Liver (tissue), 9 donors: ENCODE data around the gene SLC1A2. TPM values are rescaled to one million over a fixed set of nuclear protein-coding genes. Genes with fewer than 3 reads are reported as not detected.

Experiments used
- DNase-seq: peaks from one replicate; pipeline ENCODE4 v3.0.0-alpha.2; 2017; ENCODE audit warnings: low spot score
- H3K27ac ChIP-seq, 2 donors: one replicate each; pipeline ENCODE4 v1.7.0; 2013; ENCODE audit warnings: inconsistent platforms in 2 of 2, low read length in 2 of 2, control low read depth in 1 of 2, low read depth in 1 of 2, mild to moderate bottlenecking in 1 of 2
- H3K27me3 ChIP-seq, 4 donors: one replicate each; pipeline versions ENCODE4 v1.6.1 to v1.7.0; 2013; ENCODE audit warnings: low read length in 3 of 4, inconsistent platforms in 1 of 4, mild to moderate bottlenecking in 1 of 4, moderate library complexity in 1 of 4; ENCODE audit not compliant: control insufficient read depth in 4 of 4, insufficient read depth in 4 of 4
- H3K36me3 ChIP-seq, 4 donors: one replicate each; pipeline versions ENCODE4 v1.6.1 to v1.7.0; 2013; ENCODE audit warnings: low read length in 3 of 4, mild to moderate bottlenecking in 3 of 4, low read depth in 1 of 4, moderate library complexity in 1 of 4; ENCODE audit not compliant: control insufficient read depth in 4 of 4, insufficient read depth in 3 of 4
- H3K4me1 ChIP-seq, 4 donors: one replicate each; pipeline versions ENCODE4 v1.6.1 to v1.7.0; 2013; ENCODE audit warnings: low read length in 3 of 4, mild to moderate bottlenecking in 3 of 4, moderate library complexity in 1 of 4; ENCODE audit not compliant: control insufficient read depth in 4 of 4, insufficient read depth in 4 of 4
- H3K4me3 ChIP-seq, 3 donors: one replicate each; pipeline versions ENCODE4 v1.6.1 to v1.7.0; 2013; ENCODE audit warnings: low read length in 3 of 3, control low read depth in 1 of 3, low read depth in 1 of 3, mild to moderate bottlenecking in 1 of 3
- H3K9ac ChIP-seq, 2 donors: one replicate each; pipeline ENCODE4 v1.7.0; 2013; ENCODE audit warnings: low read length in 2 of 2, mild to moderate bottlenecking in 2 of 2, moderate library complexity in 2 of 2, control low read depth in 1 of 2, low read depth in 1 of 2
- H3K9me3 ChIP-seq, 4 donors: one replicate each; pipeline versions ENCODE4 v1.6.1 to v1.7.0; 2013; ENCODE audit warnings: low read length in 3 of 4; ENCODE audit not compliant: control insufficient read depth in 4 of 4
- ATF3 ChIP-seq: IDR thresholded peaks from 2 replicates; pipeline ENCODE4 v1.6.1; 2016; ENCODE audit warnings: antibody characterized with exemption
- CTCF ChIP-seq: fragments of 150-350 bp; IDR thresholded peaks from 2 replicates; pipeline ENCODE4 v1.5.1; 2017; ENCODE audit warnings: improper control_type of control experiment, low read depth, low read length; ENCODE audit not compliant: missing input control
- EGR1 ChIP-seq, 2 donors: IDR thresholded peaks; 2 replicates each; pipeline ENCODE4 v1.6.1; 2016 to 2018; ENCODE audit warnings: antibody characterized with exemption in 2 of 2, low read depth in 2 of 2
- FOXA1 ChIP-seq: IDR thresholded peaks from 2 replicates; pipeline ENCODE4 v1.6.1; 2016; ENCODE audit warnings: antibody characterized with exemption
- FOXA2 ChIP-seq: IDR thresholded peaks from 2 replicates; pipeline ENCODE4 v1.6.1; 2016; ENCODE audit warnings: antibody characterized with exemption
- GABPA ChIP-seq, 2 donors: IDR thresholded peaks in 1 of 2; conservative IDR thresholded peaks in 1 of 2; 2 replicates each; pipeline ENCODE4 v1.6.1; 2016; ENCODE audit warnings: antibody characterized with exemption in 2 of 2, mild to moderate bottlenecking in 1 of 2, moderate library complexity in 1 of 2
- HNF4A ChIP-seq, 2 donors: conservative IDR thresholded peaks; 2 replicates each; pipeline ENCODE4 v1.6.1; 2016; ENCODE audit warnings: antibody characterized with exemption in 2 of 2, mild to moderate bottlenecking in 2 of 2
- HNF4G ChIP-seq: IDR thresholded peaks from 2 replicates; pipeline ENCODE4 v1.6.1; 2016; ENCODE audit warnings: antibody characterized with exemption
- JUND ChIP-seq, 2 donors: IDR thresholded peaks; 2 replicates each; pipeline ENCODE4 v1.6.1; 2016; ENCODE audit warnings: antibody characterized with exemption in 2 of 2
- NR2F2 ChIP-seq: IDR thresholded peaks from 2 replicates; pipeline ENCODE4 v1.6.1; 2016; ENCODE audit warnings: antibody characterized with exemption
- RAD21 ChIP-seq, 2 donors: IDR thresholded peaks; 2 replicates each; pipeline ENCODE4 v1.6.1; 2016; ENCODE audit warnings: antibody characterized with exemption in 2 of 2, mild to moderate bottlenecking in 2 of 2
- RXRA ChIP-seq, 2 donors: IDR thresholded peaks; 2 replicates each; pipeline ENCODE4 v1.6.1; 2017 to 2018; ENCODE audit warnings: antibody characterized with exemption in 2 of 2, mild to moderate bottlenecking in 1 of 2
- SP1 ChIP-seq: IDR thresholded peaks from 2 replicates; pipeline ENCODE4 v1.6.1; 2018; ENCODE audit warnings: antibody characterized with exemption, mild to moderate bottlenecking
- TAF1 ChIP-seq: conservative IDR thresholded peaks from 2 replicates; pipeline ENCODE4 v1.6.1; 2016; ENCODE audit warnings: antibody characterized with exemption, mild to moderate bottlenecking
- YY1 ChIP-seq: IDR thresholded peaks from 2 replicates; pipeline ENCODE4 v1.6.1; 2016; ENCODE audit warnings: antibody characterized with exemption, mild to moderate bottlenecking
- WGBS: extraction: QIAGEN DNeasy Blood & Tissue Kit; methylation state at CpG from one replicate; pipeline ENCODE4 v1.1.7; 2013; 5-methylcytosine and 5-hydroxymethylcytosine counted together
- polyA plus RNA-seq, 2 donors: library from polyadenylated mRNA; stranded (reverse) in 1 of 2; unstranded in 1 of 2; fragments of 200-250 nt in 1 of 2; fragments of >200 nt in 1 of 2; fragmentation: Nextera tagmentation in 1 of 2; extraction: Ambion mirVana in 1 of 2; gene quantifications; one replicate each; pipeline versions ENCODE4 v1.2.1 to v1.2.3, GENCODE V29; 2013 to 2015
- total RNA-seq, 2 donors: library from RNA; depleted of rRNA; stranded (reverse); fragments of >200 nt; gene quantifications; one replicate each; pipeline ENCODE4 v1.2.3, GENCODE V29; 2014
- TF ChIP-seq, protein P1 (sequence below): IDR thresholded peaks from 2 replicates; pipeline ENCODE4 v1.6.1; 2016; ENCODE audit warnings: antibody characterized with exemption
- TF ChIP-seq, protein P2 (sequence below): IDR thresholded peaks from 2 replicates; pipeline ENCODE4 v1.6.1; 2016; ENCODE audit warnings: antibody characterized with exemption, mild to moderate bottlenecking
- TF ChIP-seq, protein P3 (sequence below): IDR thresholded peaks from 2 replicates; pipeline ENCODE4 v1.6.1; 2016; ENCODE audit warnings: antibody characterized with exemption
- donor health status: healthy.
- donor health status: healthy.
- donor health status: healthy.
- donor health status: healthy.
- donor health status: healthy.

SLC1A2 gene
- total and polyA plus RNA-seq, 4 donors = 6.4 to 19.5 (median 13.5) TPM

- Histone ChIP-seq H3K9ac (peak overlapping the region in 1 of 2 donors; percentile 69), H3K27ac (peak overlapping the region; percentile 94 to 95)
Measured at GRCh38 chr11:35304386-35304775, 115.0 kb downstream of the SLC1A2 start.

GRCh38 chr11:35303596-35304385 lies 115.6 kb downstream of the SLC1A2 start:
- H3K9ac ChIP-seq = peak overlapping the region in 1 of 2 donors; percentile 69
- WGBS = 22% methylated on average over 6 of the region's 6 CpGs
- DNase-seq = no peak

More at GRCh38 chr11:35304386-35304775, 115.0 kb downstream of the SLC1A2 start:
- Histone ChIP-seq H3K9me3 (peaks cover 0 to 3% (median 0%) of the 10 kb centered on the region in 4 donors), H3K36me3 (peaks cover 0 to 9% (median under 1%) of the 10 kb centered on the region in 4 donors), H3K27me3 (no peaks in the 10 kb centered on the region), H3K4me3 (no peak overlapping the region), H3K4me1 (peaks cover 5 to 15% (median 9%) of the 10 kb centered on the region in 4 donors)
- no peak for TF ChIP-seq SP1
- peak; percentile 45 to 50 for TF ChIP-seq RAD21 (IDR thresholded peaks at IDR 0.05)
- 26% methylated on average over 2 of the region's 2 CpGs for WGBS
- no peak for DNase-seq

More at GRCh38 chr11:35303596-35304385, 115.6 kb downstream of the SLC1A2 start:
- Histone ChIP-seq H3K27me3 (no peaks in the 10 kb centered on the region), H3K27ac (peak overlapping the region; percentile 94 to 95), H3K36me3 (peaks cover 0 to 9% (median under 1%) of the 10 kb centered on the region in 4 donors), H3K9me3 (peaks cover 0 to 3% (median 0%) of the 10 kb centered on the region in 4 donors), H3K4me1 (peaks cover 5 to 15% (median 9%) of the 10 kb centered on the region in 4 donors), H3K4me3 (no peak overlapping the region)
- TF ChIP-seq JUND (IDR thresholded peaks at IDR 0.05) (peak; percentile 84 to 94), FOXA1 (peak; percentile 79), SP1 (peak; percentile 90), CTCF (no peak), TAF1 (no peak), YY1 (peak; percentile 67), ATF3 (peak; percentile 90), HNF4G (peak; percentile 79), HNF4A (conservative IDR thresholded peaks at IDR 0.05) (peak; percentile 96 to 97), EGR1 (IDR thresholded peaks at IDR 0.05; ENCODE audit: low read depth in 2 of 2) (peak; percentile 46 to 90), NR2F2 (peak; percentile 69), RXRA (IDR thresholded peaks at IDR 0.05) (peak; percentile 90 to 93), RAD21 (IDR thresholded peaks at IDR 0.05) (peak in 1 of 2 donors; percentile 66), GABPA (IDR thresholded peaks at IDR 0.05 in 1 of 2, conservative IDR thresholded peaks at IDR 0.05 in 1 of 2) (no peak), FOXA2 (peak; percentile 88)
- TF ChIP-seq, protein P1, sequence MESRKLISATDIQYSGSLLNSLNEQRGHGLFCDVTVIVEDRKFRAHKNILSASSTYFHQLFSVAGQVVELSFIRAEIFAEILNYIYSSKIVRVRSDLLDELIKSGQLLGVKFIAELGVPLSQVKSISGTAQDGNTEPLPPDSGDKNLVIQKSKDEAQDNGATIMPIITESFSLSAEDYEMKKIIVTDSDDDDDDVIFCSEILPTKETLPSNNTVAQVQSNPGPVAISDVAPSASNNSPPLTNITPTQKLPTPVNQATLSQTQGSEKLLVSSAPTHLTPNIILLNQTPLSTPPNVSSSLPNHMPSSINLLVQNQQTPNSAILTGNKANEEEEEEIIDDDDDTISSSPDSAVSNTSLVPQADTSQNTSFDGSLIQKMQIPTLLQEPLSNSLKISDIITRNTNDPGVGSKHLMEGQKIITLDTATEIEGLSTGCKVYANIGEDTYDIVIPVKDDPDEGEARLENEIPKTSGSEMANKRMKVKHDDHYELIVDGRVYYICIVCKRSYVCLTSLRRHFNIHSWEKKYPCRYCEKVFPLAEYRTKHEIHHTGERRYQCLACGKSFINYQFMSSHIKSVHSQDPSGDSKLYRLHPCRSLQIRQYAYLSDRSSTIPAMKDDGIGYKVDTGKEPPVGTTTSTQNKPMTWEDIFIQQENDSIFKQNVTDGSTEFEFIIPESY = peak; percentile 78
- TF ChIP-seq, protein P2, sequence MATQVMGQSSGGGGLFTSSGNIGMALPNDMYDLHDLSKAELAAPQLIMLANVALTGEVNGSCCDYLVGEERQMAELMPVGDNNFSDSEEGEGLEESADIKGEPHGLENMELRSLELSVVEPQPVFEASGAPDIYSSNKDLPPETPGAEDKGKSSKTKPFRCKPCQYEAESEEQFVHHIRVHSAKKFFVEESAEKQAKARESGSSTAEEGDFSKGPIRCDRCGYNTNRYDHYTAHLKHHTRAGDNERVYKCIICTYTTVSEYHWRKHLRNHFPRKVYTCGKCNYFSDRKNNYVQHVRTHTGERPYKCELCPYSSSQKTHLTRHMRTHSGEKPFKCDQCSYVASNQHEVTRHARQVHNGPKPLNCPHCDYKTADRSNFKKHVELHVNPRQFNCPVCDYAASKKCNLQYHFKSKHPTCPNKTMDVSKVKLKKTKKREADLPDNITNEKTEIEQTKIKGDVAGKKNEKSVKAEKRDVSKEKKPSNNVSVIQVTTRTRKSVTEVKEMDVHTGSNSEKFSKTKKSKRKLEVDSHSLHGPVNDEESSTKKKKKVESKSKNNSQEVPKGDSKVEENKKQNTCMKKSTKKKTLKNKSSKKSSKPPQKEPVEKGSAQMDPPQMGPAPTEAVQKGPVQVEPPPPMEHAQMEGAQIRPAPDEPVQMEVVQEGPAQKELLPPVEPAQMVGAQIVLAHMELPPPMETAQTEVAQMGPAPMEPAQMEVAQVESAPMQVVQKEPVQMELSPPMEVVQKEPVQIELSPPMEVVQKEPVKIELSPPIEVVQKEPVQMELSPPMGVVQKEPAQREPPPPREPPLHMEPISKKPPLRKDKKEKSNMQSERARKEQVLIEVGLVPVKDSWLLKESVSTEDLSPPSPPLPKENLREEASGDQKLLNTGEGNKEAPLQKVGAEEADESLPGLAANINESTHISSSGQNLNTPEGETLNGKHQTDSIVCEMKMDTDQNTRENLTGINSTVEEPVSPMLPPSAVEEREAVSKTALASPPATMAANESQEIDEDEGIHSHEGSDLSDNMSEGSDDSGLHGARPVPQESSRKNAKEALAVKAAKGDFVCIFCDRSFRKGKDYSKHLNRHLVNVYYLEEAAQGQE = peak; percentile 29
- TF ChIP-seq, protein P3, sequence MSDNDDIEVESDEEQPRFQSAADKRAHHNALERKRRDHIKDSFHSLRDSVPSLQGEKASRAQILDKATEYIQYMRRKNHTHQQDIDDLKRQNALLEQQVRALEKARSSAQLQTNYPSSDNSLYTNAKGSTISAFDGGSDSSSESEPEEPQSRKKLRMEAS = peak; percentile 84
